AG10803 (cell line): Measurements from ENCODE around the gene OBSCN.

Experiments
- DNase-seq: peaks from one replicate; pipeline ENCODE4 v3.0.0; 2010; ENCODE audit warnings: low read depth
- H3K4me3 ChIP-seq: 2 replicates; pipeline ENCODE4 v1.5.1; 2011; ENCODE audit warnings: mild to moderate bottlenecking, low read length, control low read depth
- TF ChIP-seq, protein P1 (sequence below): conservative IDR thresholded peaks from 2 replicates; pipeline ENCODE4 v1.5.1; 2011; ENCODE audit warnings: mild to moderate bottlenecking, low read length, control low read depth, inconsistent platforms

OBSCN gene

DNA sequence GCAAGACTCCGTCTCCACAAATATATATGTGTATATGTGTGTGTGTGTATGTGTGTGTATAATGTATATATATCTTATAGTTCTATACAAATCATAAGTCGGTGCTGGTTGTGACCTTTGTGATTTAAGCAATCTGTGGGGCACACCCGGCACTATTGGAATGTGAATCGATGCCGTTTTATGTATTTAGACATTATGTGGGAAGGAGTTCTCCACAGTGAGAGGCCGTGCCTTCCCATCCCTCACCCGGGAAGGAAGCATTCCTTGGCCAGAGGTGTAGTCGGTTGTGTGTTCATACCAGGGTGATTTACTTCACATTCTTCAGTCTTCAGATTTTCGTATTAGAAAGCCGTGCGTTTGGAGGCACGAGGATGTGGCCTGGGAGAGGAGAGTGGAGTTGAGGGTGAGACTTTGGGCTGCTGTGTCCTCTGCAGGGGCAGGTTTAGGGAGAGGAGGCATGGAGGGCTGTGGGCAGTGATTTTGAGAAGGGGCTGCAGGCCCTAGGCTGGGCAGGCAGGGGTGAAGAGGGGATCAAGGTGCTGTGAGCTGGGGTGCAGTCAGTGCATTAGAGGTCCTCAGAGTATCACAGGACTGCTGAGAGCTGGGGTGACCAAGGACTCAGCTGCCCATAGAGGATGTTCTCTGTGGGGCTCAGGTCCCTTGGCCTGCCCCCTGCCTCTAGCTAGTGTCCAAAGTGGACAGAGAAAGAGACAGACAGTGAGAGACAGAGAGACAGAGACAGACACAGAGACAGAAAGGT, 141.0 kb downstream of the OBSCN start:
- H3K4me3 ChIP-seq, result no peak overlapping the region
- TF ChIP-seq, protein P1, sequence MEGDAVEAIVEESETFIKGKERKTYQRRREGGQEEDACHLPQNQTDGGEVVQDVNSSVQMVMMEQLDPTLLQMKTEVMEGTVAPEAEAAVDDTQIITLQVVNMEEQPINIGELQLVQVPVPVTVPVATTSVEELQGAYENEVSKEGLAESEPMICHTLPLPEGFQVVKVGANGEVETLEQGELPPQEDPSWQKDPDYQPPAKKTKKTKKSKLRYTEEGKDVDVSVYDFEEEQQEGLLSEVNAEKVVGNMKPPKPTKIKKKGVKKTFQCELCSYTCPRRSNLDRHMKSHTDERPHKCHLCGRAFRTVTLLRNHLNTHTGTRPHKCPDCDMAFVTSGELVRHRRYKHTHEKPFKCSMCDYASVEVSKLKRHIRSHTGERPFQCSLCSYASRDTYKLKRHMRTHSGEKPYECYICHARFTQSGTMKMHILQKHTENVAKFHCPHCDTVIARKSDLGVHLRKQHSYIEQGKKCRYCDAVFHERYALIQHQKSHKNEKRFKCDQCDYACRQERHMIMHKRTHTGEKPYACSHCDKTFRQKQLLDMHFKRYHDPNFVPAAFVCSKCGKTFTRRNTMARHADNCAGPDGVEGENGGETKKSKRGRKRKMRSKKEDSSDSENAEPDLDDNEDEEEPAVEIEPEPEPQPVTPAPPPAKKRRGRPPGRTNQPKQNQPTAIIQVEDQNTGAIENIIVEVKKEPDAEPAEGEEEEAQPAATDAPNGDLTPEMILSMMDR, result no peak
- no peak for DNase-seq

DNA sequence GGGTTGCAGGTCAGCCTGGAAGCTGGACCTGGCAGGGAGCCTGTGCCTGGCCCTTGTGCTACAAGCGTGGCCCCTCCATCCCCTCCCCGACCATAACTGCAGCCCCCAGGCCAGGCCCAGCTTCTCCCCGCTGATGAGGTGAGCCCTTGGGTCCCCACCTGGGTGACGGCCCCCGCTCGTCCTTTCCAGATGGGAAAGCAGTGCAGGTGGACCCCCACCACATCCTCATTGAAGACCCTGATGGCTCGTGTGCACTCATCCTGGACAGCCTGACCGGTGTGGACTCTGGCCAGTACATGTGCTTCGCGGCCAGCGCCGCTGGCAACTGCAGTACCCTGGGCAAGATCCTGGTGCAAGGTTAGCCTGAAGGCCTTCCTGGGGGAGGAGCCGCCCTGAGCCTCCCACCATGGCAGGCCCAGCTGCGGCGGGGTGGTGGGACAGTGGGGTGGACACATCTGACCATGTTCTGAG, 141.9 kb downstream of the OBSCN start:
- TF ChIP-seq, protein P1, result no peak
- no peak overlapping the region for H3K4me3 ChIP-seq
- DNase-seq, result no peak

DNA sequence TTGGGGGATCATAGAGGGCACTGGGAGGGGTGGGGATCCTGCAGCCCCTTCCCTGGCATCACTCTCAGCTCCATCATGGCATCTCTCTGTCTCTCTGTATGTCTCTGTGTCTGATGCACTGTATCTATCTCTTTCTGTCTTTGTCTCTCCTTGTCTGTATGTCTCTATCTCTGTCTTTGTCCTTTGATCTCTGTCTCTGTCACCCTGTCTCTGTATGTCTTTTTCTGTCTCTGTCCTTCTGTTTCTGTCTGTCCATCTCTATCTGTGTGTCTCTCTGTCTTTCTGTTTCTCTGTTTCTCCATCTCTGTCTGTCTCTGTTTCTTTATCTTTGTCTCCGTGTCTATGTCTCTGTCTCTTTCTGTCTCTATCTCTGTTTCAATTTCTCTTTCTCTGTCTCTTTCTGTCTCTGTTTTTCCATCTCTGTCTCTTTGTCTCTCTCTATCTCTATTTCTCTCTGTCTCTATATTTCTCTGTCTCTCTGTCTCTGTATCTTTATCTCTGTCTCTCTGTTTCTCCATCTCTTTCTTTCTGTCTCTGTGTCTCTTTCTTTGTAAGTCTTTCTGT, 142.4 kb downstream of the OBSCN start:
- no peak for DNase-seq
- TF ChIP-seq, protein P1, result no peak
- H3K4me3 ChIP-seq, result no peak overlapping the region

DNA sequence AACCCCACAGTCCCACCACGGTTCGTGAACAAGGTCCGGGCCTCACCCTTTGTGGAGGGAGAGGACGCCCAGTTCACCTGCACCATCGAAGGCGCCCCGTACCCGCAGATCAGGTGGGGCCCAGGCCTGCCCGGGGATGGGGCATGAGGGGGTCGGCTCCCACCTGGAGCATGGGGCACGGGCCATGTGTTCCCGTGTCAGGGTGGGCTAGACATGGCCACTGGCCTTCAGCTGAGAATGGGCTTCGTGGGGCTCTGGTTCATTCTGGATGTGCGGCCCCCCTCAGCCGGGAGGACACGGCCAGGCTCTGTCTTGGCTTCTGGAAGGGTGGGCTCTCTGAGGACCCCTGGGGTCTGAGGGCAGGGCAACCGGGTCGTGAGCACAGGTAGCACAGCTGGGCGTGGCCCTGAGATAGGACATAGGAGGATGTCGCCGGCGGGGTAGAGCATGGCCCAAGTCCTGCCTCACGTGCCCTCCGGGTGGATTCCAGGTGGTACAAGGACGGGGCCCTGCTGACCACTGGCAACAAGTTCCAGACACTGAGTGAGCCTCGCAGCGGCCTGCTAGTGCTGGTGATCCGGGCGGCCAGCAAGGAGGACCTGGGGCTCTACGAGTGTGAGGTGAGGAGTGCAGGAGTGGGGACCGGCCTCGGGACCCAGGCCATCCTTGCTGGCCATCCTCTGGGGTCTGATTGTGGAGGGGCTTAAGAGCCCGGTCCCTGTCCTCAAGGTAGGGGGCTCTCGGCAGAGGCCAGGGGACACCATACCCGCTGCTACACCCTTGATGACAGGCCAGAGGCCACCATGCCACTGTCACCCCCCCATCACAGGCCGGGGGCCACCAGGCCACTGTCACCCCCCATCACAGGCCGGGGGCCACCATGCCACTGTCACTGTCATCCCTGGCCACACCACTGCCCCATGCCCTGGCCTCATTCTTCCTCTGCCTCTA, 143.3 kb downstream of the OBSCN start:
- no peak for DNase-seq
- TF ChIP-seq, protein P1, result no peak
- H3K4me3 ChIP-seq, result no peak overlapping the region

DNA sequence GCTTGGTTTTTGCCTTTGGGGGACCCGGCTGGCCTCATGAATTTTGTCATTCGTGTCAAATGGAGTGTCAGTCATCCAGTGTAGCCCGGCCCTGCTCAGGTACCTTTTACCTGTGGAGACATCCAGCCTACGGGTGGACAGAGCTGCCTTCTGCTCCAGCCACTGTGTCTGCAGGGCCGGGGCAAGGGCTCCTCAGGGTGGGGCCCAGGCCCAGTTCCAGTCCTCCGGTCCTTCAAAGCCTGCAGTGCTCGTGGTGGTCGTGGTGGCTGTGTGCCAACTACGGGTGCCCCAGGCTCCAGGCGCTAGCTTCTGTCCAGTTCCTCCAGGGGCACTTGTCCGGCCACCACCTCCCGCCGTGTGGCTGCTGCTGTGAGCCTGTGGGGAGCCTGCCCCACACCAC, 144.0 kb downstream of the OBSCN start:
- DNase-seq, result no peak
- TF ChIP-seq, protein P1, result no peak
- no peak overlapping the region for H3K4me3 ChIP-seq

DNA sequence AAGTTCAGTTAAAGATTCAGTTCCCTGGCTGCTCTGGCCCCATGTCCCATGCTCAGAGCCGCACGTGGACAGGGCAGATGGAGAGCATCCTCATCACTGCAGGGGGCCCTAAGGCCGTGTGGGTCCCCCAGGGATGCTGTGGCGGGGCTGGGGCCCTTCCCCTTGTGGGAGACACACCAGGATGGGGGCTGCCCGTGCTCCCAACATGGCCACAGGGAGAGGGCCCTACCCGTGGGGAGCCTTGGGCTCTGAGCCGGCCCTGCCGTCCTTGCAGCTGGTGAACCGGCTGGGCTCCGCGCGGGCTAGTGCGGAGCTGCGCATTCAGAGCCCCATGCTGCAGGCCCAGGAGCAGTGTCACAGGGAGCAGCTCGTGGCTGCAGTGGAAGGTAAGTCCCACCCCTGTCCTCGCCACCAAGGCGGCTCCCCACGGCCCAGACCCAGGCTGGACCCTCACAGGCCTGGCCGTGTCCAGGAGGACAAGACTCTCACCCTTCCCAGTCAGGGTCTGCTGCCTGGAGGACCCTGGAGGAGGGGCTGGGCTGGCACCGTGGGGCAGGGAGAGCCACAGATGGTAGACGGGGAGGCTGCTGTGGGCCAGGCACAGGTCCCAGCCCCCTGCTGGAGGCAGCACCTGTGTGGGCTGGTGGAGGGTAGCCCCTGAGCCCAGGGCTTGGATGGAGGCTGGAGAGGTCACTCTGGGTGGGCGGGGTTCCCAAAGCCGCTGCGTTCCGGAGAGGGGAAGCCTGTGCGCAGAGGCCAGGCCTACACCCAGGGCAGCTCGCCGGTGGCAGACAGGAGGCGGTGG, 145.0 kb downstream of the OBSCN start:
- no peak overlapping the region for H3K4me3 ChIP-seq
- DNase-seq, result no peak
- TF ChIP-seq, protein P1, result no peak
